NCI-H2029 (cell line): ENCODE measurements around the gene IRX1.
A peak's percentile ranks its signal among the peaks of the same experiment; 100 is the strongest.

Experiments used
- DNase-seq: peaks from one replicate; lab custom pipeline; 2025; lab: John Stamatoyannopoulos, UW

IRX1 gene

GRCh38 chr5:3595006-3595961 lies at the start of gene IRX1:
Gene IRX1, plus strand, starts transcription at chr5:3595832. Its CDS starts 274 bp downstream, at chr5:3596106.
- DNase-seq: no peak

DNA sequence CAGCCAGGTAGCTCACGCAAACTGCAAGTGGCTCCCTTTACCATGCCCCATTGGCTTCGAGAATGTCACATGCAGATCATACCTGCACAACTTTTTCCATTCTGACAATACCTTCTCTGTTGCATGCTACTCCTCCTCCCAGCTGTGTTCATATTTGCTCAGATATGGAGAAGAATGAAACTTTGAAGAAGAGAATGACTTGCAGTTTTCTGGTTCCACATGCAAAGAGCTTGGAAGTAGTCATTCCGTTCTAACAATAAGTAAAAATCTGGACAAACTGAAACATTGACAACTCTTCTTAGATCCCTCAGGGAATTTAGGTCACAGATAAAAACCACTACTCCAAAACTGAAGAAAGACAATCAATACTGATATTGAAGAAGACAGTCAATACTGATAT lies 49.6 kb upstream of the IRX1 start:
- DNase-seq: no peak

DNA sequence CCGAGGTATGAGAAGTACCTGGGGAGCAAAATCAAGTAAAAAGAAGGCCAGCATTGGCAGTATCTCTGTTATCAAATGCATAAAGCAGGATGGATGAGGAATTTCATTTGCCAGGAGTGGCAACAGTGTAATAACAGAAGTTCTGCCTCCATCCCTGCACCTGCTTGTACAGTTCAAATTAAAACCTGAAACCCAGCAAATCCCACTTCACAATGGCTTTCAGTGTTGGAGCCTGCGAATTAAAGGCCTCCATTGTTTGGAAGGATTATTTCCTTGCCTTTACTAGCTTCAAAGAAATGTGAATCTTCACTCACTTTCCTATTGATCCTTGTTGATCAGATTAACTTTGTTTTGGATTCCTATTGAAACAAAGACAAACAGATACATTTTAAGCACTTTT lies 31.5 kb upstream of the IRX1 start:
- DNase-seq: no peak

DNA sequence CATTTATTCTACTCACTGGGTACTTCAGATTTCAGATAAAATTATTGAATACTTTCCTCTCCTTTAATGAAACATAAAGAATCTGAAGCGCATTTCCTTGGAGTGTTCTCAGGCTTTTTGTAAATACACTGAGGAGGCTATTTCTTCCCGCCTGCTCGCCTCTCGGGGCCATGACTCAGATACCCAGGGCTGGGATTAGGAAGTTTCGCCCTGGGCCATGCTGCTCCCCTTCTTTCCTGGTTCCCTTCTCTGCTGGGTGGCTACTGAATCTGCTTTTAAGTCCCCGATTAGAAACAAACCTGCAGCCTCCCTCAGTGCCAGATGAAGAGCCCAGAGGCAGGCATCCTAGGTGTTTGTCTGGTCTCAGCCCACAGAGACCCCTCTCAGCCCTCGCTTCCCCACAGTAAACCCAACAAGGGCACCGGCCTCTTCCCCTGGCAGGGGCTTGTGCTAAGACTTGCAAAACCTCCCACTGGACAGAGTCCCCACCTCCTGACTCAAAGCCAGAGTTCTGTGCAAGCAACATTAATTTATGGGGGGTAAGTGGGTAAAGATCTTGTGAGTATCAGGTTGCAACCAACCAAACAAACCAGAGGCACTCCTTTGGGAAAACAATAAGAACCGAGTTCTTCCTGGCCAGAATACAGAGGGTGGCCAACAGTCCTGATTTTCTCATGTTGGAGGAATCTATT lies 30.7 kb upstream of the IRX1 start:
- no peak for DNase-seq

DNA sequence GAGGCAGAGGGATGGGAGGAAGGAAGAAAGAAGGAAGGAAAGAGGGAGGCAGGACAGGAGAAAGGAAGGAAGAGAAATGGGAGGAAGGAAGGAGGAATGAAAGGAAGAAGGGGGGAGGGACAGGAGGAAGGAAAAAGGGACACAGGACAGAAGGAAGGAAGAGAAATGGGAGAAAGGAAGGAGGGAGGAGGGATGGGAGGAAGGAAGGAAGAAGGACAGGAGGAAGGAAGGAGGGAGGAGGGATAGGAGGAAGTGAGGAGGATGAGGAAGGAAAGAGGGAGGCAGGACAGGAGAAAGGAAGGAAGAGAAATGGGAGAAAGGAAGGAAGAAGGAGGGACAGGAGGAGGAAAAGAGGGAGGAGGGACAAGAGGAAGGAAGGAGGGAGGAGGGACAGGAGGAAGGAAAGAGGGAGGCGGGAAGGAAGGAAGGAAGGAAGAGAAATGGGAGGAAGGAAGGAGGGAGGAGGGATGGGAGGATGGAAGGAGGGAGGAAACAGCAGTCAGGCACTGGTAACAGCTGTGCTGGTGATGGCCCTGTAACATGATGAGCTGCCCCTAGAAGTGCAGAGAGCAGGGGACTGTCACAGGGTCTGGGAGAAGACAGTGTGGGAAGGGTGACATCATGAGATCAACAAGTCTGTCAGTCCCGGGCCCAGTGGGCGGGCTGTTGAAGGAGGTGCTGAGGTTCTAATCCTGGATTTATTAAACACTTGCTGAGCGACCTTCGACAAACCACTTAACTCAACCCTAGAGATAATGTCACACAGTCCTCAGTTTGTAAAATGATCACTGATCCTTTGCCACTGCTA lies 10.7 kb upstream of the IRX1 start:
- DNase-seq: no peak

DNA sequence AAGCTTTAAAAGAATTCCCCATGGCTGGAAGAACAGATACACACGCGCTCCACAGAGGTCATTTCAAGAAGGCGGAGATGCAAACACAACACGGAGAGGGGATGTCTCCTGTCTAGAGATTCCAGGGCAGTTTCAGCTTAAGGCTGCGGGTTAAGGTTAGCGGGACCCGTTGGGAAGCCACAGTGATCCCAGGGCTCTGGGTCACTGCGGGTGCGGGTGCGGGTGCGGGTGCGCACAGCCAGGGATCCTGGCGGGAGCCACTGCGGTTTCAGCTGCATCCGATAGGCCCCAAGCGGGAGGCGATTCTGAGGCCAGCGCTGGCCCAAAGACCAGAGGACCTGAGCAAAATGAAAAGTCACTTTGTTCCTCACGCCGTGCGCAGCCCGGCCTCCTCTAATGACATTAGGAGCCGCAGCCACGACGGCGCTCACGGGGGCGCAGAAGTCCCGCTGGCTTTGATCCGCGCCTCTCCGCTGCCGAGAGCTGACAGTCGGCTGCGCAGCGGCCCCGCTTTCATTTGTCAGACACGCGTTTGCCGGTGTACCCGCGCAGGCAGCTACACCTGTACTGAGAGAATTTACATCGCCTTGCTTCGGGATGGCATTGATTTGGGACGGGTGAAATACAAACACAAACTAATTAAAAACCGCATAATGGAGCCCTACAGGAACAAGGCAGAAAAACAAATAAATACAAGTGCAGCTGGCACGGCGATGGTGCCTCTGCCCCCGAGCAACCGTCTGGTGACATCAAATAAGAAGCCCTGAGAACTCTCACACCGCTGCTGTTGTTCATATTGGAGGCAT lies 5.3 kb upstream of the IRX1 start:
- peak; percentile 18 for DNase-seq

DNA sequence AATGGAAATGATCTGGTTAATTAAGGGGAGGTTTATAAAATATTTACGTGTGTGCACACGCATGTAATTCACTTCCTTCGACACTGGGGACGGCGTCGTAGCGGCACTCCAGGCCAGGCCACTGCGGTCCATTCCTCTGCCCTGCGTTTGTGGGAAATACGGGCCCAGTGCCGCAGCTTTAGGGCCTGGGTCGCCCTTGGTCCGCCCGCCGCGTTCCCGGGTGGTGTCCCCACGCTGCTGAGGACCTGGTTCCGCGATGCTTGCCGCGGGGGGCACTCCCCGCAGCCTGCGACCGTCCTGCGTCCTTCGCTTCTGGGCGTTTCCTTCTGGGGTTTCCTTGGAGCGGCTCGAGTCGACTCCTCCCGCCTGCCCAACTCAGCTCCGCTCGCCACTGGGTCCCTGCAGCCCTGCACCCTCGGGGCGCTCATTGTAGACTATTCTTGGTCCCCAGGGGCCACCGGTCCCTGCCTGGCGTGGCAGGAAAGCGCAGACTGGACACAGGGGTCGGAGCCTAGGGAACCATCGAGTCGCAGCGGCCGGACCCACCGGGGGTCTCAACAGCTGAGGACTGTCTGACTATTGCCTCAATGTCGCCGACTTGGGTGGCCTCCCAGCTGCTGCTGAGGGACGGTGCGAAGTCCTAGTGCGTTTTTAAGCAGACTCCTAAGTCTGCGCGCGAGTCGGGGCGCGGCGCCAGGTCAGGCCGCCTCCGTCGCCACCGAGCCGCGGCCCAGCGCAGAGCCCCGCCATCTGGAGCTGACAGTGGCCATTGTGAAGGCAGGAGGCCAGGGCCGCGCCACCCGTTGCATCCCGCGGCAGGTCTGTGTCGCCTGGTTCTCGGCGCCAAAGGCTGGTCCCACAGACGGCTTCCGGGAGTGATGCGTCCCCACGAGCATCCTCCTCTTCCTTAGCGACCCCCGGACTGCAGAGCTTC lies 4.4 kb upstream of the IRX1 start:
- no peak for DNase-seq

GRCh38 chr5:3592298-3592697 lies 3.3 kb upstream of the IRX1 start:
- no peak for DNase-seq

- no peak for DNase-seq
These were observed 1.7 kb upstream of the IRX1 start for GRCh38 chr5:3593771-3594509.

- DNase-seq: no peak
These were observed 1.1 kb upstream of the IRX1 start for GRCh38 chr5:3594510-3595005.

- no peak for DNase-seq
These were observed 711 bp downstream of the IRX1 start for GRCh38 chr5:3596261-3596825.

GRCh38 chr5:3596857-3597166 lies 1.2 kb downstream of the IRX1 start:
- DNase-seq: no peak

DNA sequence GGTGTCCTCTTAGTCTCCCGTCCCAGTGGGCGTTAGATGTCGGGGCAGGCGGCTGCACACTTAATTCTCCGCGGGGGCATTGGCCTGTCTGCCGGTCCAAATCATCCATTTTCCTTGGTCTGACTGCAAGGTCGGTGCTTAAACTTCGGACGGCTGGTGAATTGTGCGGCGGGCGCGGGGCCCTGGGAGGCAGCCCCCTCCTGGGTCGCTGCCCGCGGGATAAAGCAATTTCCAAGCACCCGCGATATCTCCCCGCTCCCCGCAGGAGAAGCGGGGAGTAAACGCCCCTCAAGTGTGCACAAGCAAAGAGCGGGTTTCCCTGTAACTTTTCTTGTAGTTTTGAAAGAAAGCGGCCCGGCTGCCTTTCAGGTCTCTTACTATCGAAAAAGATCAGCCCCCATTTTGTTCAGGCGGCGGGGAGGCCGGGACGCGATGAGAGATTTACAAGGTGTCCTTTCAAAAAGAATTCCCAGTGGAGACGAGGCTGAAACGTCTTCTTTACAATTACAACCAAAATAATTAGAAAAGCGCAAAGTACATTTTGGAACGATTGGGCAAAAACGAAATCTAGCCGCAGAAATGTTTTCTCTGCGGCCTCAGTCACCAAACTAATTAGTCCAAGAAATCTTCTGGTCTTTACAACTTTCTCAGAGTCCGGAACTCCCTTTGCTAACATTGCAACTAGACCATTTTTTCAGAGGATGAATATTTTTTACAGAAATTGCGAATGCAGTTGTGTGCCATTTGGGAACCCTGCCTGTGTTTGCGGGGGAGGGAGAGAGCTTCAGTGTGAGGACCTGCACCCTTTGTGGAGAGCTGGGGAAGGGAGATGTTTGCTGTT lies 1.8 kb downstream of the IRX1 start:
- no peak for DNase-seq

DNA sequence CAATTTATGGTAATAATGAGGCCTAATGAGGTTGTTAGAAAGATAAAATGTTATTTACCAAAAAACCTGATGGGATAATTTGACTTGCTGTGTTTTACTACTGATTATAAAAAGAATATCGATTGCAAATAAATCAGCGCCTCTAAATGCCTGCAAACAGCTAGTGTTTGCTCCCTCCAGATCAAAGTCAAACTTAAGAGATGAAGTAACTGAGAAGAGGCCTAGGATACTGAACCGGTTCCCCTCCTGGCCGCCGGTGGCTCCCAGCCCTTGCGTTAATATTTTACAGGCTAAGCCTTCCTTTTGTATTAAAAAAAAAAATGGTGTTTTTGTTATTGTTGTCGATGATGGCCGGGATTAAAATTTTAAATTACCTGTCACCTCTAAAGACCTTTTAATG lies 2.6 kb downstream of the IRX1 start:
- no peak for DNase-seq

DNA sequence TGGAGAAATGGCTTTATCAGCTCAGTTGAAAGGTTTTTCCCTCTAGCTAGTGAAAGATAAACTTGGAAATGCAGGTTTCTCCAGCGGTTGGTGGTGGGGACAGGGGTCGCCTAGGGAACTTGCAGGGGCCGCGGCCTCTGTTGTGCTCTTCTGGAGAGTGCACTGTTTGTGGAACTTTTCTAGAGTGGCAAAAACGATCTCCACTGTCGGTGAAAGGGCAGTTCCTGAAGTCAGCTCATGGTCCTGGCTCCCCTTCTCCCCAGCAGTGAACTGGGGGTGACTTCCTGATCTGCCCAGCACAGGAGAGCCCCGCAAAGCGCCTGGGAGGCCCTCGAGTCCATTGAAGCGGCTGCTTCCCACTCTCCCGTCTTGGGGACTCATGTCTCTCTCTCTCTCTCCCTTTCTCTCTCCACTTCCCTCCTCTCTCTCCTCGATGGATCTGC lies 3.2 kb downstream of the IRX1 start:
- DNase-seq: no peak

GRCh38 chr5:3599226-3600105 lies 3.8 kb downstream of the IRX1 start:
- no peak for DNase-seq
